Stimulated activated CD4-positive, alpha-beta T cell treated with anti-CD3 and anti-CD28 coated beads, Interleukin-15, amount 100 ng/mL, for 48 hours (primary cell): ENCODE results near the gene NPFF.

Experiments used
- DNase-seq, 2 donors: peaks; one replicate each; pipeline ENCODE4 v3.0.0-alpha.2; 2020; ENCODE audit warnings: low read depth in 2 of 2

The NPFF gene

GRCh38 chr12:53476769-53477209 is 30.5 kb downstream of the NPFF start:
- DNase-seq = no peak

- no peak for DNase-seq
Observed at GRCh38 chr12:53474819-53475218, 32.5 kb downstream of the NPFF start.

GRCh38 chr12:53474077-53474476 is 33.2 kb downstream of the NPFF start:
- DNase-seq = no peak

- DNase-seq = no peak
Observed at GRCh38 chr12:53472056-53472582, 35.2 kb downstream of the NPFF start.

- DNase-seq = no peak
Observed at GRCh38 chr12:53468282-53468681, 39.0 kb downstream of the NPFF start.

GRCh38 chr12:53467880-53468279 is 39.4 kb downstream of the NPFF start:
- DNase-seq = no peak

- no peak for DNase-seq
Observed at GRCh38 chr12:53467082-53467481, 40.2 kb downstream of the NPFF start.

GRCh38 chr12:53466640-53467039 is 40.6 kb downstream of the NPFF start:
- no peak for DNase-seq

GRCh38 chr12:53465679-53466078 is 41.6 kb downstream of the NPFF start:
- no peak for DNase-seq

- DNase-seq = no peak
Observed at GRCh38 chr12:53464685-53465418, 42.4 kb downstream of the NPFF start.

- DNase-seq = no peak
Observed at GRCh38 chr12:53463802-53464560, 43.3 kb downstream of the NPFF start.

- no peak for DNase-seq
Observed at GRCh38 chr12:53462935-53463334, 44.3 kb downstream of the NPFF start.

- DNase-seq = no peak
Observed at GRCh38 chr12:53461591-53461990, 45.7 kb downstream of the NPFF start.

- DNase-seq = no peak
Observed at GRCh38 chr12:53461059-53461458, 46.2 kb downstream of the NPFF start.

- DNase-seq = no peak
Observed at GRCh38 chr12:53459097-53459496, 48.2 kb downstream of the NPFF start.
